Ishikawa (cell line): ENCODE data around the gene RIPOR1.

Experiments used
- CREB1 ChIP-seq: IDR thresholded peaks from 2 replicates; pipeline ENCODE4 v1.6.1; 2012; ENCODE audit warnings: low read depth
- EP300 ChIP-seq: IDR thresholded peaks from 2 replicates; pipeline ENCODE4 v1.6.1; 2012; ENCODE audit warnings: borderline replicate concordance
- RAD21 ChIP-seq: IDR thresholded peaks from 2 replicates; pipeline ENCODE4 v1.6.1; 2012; ENCODE audit warnings: low read depth

GRCh38 chr16:67580202-67580601, 51.6 kb downstream of the RIPOR1 start:
- TF ChIP-seq EP300 (no peak), CREB1 (no peak), RAD21 (no peak)
